Umbilical cord (tissue), 2 donors: ENCODE data around the gene CLEC16A. TPM values are rescaled to one million over a fixed set of nuclear protein-coding genes. Genes with fewer than 3 reads are reported as not detected.

ENCODE experiments used
- DNase-seq: peaks from one replicate; pipeline ENCODE4 v3.0.0-alpha.2; 2015; ENCODE audit warnings: low spot score
- total RNA-seq: library from RNA; depleted of rRNA; stranded (reverse); fragments of >200 nt; gene quantifications from one replicate; pipeline ENCODE4 v1.2.3, GENCODE V29; 2014; ENCODE audit warnings: low replicate concordance; ENCODE audit not compliant: insufficient read depth

Gene CLEC16A
- total RNA-seq, 1 donor from 2014 or later, result 25.8 TPM

DNA sequence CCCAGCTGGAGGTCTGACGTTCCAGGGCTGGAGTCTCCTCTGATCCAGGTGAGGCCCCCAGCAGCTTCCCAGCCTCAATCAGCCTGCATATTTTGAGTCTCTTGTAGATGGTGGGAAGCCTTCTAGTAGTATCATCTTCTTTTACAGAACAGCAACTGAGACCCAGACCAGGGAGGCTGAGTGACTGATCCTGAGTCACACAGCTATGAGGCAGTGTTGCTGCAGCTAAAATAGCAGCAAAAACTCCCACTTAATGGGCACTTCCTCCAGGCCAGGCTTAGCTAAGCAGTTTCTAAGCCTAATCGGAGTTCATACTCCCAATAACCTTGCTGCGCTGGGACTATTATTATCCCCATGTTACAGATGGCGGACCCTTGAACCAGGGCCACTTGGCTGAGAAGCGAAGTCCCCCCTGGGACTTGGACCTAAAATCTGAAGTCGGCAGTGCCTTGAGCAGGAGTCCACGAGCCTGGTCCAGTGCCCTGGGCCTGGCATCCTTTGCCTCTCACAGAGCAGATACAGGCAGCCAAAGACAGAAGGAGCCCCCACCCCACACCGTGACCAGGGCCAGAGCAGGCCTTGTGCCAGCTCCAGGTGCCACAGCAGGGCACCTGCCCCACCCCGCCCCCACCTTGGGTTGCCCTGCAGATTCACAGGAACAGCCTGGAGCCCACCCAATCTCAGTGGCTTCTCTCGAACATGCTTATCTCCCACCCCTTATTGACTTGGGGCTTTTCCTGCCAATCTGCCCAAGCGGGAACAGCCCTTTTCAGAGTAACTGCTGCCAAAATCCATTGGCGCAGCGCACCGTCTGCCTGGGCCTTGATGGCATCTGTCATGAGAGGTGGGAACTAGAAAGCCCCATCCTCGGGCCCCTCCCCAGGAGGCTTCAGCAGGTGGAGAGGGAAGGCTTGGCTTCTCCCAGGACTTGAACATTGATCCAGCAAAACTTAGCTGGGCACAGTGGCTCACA is 246.5 kb downstream of the CLEC16A start:
- no peak for DNase-seq

DNA sequence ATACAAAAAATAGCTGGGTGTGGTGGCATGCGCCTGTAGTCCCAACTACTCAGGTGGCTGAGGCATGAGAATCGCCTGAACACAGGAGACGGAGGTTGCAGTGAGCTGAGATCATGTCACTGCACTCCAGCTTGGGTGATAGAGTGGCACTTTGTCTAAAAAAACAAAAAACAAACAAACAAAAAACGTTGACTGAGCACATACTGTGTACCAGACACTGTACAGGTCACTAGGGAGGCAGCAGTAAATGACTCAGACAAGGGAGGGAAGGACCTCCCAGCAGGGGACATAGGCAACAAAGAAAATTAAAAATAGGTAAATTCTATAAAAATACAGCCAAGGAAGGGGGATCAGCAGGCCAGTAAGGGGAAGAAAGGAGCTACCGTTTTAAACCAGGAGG is 247.3 kb downstream of the CLEC16A start:
- DNase-seq, result no peak

DNA sequence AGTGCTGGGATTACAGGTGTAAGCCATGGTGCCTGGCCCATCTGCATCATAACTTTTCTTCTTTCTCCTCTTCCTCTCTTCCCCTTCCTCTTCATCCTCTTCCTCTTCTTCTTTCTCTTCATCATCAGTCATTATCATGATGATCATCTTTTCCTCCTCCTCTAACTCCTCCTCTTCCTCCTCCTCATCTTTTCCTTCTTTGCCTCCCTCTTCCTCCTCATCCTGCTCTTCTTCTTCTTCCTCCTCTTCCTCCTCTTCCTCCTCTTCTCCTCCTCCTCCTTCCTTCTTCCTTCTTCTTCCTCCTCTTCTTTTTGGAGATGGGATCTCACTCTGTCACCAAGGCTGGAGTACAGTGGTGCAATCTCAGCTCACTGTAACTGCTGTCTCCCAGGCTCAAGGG is 249.1 kb downstream of the CLEC16A start:
- DNase-seq, result no peak

DNA sequence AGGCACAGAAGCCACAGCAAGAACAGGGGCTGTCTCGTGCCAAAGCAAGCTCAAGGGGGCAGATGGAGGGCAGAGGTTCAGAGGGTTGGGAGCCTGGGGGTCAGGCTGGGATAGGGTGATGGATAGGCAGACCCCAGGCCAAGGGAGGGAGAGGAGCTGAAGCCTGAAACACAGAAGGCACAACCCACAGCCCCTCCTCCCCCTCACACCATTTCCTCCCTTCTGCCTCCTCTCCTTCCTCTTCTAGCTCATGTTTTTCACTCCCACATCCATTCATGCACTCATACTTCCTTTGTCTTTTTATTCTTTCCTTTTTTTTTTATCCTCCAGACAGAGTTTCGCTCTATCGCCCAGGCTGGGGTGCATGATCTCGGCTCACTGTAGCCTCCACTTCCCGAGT is 250.5 kb downstream of the CLEC16A start:
- DNase-seq, result no peak

DNA sequence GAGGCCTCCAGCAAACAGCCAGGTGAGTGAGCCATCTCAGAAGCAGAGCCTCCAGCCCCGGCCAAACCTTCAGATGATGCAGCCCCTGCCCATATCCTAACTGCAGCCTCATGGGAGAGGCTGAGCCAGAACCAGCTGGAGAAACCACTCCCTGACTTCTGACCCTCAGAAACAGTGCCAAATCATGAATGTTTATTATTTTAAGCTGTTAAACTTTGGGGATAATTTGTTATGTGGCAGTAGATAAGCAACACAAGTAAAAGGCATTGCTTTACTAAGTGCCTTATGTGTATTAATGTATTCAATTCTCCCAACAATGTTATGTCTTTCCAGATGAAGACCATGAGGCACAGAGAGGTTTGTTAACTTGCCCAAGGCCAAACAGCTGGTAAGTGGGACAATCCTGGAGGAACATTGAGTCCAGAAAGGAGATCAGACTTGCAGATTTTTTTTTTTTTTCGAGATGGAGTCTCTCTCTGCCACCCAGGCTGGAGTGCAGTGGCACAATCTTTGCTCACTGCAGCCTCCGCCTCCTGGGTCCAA is 252.0 kb downstream of the CLEC16A start:
- DNase-seq, result no peak

DNA sequence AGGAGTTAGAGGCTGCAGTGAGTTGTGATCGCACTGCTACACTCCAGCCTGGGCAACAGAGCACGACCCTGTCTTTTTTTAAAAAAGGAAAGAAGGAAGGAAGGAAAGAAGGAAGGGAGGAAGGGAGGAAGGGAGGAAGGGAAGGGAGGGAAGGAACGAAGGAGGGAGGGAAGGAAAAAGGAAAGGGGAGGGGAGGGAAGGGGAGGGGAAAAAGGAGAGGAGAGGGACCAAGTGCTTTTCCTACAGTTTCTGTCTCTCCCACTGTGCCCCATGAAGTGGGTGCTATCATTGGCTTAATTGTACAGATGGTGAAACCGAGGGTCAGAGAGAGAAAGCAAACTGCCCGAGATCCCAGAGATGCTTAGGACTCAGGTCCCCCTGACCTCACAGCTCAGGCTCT is 254.0 kb downstream of the CLEC16A start:
- DNase-seq, result no peak

DNA sequence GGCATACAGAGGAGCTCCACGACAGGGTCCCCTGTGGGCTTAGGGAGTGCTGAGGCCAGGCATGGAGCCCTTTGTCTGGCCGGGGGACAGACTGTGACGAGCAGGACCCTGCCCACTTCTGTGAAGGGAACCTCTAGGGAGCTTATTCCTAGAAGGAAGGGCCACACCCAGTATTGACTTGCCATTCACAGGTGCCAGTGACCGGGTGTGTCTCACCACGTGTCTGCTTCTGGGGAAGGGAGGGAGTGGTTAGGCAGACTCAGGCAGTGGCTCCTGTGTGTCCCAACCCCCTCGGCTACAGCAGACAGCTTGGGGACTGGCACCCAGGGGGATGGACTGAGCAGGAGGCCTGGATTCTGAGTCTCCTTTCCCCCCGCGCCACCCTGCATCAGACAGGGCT is 254.5 kb downstream of the CLEC16A start:
- no peak for DNase-seq

DNA sequence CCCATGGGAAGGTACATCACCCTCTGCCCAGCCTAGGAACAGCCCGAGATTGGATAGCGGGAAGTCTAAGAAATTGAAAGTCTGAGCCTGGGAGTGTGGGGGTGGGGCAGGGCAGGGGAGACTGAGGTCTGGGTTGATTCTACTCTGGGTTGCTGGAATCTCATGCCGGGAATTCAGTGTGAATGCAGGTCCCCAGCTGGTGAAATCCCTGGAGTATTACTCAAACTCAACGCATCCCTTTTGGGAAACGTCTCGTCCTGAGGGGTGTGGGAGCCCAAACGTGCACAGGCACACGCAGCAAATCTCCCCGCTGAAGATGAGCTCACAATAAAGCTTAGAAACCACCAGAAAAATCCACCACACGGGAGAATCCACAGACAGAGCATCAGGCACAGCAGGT is 256.2 kb downstream of the CLEC16A start:
- DNase-seq, result no peak

DNA sequence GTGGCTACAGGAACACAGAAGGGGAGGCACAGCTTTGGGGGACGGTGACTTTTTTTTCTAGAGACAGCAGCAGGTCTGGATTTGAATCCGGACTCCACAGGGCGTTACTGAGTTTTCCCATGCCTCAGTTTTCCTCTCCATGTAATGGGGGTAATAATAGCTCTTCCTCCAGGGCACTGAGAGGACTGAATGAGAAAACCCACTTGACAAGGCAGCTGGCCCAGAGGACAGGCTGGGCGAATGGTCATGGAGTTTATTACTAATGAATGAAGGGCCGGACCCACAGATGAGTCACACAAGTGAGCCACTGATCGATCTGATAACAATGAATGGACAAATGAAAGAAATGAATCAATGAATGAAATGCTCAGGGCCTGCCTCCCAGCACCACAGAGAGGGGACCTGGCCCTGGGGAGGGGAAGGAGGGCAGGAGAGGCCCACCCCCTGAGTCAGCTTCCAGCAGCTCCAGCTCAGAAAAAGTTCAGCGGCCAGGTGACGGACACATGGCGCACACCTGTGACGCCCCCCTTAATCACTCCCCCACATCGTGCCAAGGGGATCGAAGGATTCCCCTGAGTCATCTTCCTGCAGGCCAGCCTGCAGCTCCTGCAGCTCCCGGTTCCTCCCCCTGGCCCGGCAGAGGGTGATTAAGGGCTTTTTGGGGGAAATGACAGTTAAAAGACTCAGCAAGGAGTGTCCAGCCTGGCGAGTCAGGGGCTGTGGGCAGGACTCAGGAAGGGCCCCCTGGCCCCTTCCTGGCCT is 257.3 kb downstream of the CLEC16A start:
- DNase-seq, result peak; percentile 52

DNA sequence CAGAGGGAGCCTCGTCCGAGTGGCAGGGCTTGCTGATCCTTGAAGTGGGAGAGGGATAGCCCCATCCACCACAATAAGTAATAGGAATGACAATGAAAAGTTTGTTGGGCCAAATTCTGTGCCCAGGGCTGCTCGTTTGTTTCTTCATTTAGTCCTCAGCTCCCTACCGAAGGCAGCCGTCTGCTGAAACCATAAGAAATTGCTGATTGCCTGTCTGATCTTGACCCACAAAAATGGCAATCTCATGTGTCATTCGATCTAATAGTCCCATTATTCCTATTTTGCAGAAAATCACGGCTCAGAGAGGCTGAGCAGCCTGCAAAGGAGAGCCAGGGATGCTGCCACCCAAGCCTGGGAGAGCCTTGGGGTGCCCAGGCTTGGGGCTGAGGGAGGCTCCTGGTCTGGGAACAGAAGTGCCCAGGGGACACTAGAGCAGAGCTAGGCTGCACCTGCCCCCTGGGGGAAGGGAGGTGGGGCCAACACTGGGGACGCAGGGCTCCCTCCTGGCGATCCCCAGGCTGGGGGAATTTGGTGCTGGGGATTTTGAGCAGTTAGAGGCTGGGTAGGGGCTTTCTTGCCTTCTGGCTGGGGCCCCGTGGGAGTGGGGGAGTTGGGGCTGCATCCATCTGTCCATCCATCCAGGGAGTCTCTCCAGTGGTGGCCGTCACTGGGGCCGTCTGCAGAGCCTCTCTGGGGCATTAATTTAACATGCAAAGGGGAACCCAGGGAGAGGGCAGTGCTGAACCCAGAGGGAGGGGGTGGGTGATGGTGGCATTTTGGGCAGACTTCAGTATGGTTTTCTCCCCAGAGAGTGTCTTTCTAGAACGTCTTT is 258.1 kb downstream of the CLEC16A start:
- DNase-seq, result no peak

DNA sequence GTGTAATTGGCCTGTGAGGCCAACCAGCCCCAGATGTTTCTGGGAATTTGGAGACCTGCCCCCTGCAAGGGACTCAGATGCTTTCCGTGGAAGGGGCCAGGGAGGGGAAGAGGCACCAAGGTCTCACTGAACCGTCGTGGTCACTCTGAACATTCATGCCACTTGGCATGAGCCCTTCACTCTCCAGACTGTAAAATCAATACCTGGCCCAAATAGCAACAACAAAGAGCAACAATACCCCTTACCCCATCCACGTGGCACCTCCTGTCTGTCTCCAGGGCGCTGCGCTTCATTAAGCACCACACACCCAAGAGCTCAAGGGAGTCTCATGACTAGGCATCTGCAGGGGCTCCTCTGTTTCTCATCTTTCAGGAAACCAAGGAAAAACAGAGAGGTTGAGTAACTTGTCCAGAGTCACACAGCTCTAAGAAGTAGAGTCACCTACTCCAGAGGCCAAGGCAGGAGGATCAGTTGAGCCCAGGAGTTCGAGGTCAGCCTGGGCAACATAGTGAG is 258.8 kb downstream of the CLEC16A start:
- DNase-seq, result no peak

DNA sequence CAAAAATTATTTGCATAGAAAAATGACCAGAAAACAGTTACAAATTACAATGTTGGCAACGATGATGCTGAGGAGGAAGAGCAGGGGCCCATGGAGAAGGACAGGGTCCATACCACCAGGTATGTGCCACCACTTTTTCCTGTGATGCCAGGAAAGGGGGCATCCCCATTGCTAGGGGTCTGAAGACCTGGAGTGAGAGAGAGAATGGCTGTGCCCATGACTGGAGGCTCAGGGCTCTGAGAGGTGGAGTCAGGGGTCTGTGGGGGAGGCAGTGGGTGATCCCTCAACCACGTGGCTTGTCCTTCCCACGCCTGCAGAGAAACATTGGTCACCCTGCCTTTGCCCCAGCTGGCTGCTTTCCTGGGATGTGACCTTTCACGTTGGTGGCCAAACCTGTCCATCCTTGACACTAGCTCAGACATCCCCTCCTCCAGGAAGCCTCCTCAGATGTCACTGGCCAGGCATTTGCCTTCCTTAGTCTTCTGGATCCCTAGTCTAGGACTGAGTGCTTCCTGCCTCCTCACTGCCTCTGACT is 260.2 kb downstream of the CLEC16A start:
- DNase-seq, result no peak

DNA sequence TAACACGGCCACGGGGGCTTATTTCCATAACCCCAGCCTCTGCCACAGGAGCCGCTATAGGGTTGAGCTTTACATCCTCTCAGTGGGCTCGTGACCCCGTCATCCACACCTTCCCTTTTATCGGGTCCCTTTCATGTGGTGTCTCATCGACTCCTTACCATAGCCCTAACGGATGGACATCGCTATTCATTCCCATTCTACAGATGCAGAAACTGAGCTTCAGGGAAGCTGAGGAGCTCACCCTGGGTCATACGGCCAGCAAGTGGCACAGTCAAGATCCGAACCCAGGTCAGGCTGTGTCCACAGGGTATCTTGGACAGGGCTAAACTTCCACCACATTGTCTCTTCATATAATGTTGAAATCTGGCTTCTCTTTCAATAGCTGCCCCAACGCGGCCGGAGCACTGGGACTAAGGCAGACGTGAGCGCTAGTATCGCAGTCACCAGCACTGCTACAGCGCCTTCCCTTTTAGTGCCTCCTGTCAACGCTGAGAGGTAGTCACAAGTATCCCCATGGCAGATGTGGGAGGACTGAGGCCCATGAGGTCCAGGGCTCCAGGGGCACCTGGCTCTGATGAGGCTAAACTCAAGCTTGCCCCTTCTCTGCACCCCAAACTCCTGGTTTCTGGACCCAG is 260.8 kb downstream of the CLEC16A start:
- DNase-seq, result no peak

DNA sequence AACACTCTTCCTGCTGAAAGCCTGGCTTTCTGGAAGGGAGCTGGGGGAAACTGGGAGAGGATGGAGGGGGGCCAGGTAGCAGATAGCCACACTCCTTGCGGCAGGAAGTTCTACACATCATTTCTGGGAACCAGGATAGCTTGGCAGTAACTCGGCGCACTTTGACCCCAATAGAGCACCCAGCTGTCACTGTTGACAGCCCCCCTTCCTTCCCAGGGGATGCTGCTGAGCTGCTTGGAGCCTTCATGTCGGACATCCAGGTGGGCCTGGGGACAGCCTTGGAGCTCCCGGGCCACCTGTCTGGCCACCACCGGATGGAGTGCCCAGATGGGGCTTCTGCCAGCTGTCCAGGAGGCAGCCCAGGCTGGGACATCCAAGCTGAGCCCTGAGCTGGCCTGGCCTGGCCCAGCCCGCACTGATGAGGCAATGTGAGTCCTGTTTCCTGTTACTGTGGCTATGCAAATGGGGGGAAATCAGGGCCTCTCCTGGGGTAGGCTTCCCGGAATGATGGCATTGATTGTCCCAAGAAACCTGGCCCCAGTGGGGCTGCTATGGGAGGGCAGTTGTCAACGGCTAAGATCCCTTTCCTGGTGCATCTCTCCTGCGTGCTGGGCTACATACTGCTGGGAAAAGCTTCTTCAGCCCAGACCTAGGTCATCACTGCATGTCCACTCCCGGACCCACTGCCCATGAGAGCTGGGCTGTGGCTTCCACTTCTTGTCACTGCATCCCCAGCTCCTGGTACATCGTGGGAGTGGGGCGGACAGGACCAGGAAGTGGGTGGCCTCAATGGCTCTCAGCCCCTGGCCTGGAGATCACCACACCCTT is 261.6 kb downstream of the CLEC16A start:
- DNase-seq, result no peak

DNA sequence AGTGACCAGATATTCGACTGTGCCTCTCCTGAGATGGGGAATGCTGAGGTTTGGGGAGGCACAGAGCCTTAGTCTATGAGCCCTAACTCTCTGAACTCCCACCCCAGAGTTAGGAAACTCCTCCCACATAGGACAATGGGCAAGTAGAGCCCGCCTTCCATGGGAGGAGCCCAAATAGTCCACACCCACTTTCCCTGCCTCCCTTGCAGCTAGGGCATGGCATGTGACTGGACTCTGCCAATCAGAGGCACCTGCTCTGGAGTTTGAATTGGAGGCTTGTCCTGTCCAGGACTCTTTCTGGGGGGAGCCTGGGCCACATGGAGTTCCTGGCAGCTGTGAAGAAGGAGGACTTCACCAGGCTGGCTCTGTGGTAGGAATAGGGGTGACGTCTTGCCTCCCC is 263.3 kb downstream of the CLEC16A start:
- no peak for DNase-seq

DNA sequence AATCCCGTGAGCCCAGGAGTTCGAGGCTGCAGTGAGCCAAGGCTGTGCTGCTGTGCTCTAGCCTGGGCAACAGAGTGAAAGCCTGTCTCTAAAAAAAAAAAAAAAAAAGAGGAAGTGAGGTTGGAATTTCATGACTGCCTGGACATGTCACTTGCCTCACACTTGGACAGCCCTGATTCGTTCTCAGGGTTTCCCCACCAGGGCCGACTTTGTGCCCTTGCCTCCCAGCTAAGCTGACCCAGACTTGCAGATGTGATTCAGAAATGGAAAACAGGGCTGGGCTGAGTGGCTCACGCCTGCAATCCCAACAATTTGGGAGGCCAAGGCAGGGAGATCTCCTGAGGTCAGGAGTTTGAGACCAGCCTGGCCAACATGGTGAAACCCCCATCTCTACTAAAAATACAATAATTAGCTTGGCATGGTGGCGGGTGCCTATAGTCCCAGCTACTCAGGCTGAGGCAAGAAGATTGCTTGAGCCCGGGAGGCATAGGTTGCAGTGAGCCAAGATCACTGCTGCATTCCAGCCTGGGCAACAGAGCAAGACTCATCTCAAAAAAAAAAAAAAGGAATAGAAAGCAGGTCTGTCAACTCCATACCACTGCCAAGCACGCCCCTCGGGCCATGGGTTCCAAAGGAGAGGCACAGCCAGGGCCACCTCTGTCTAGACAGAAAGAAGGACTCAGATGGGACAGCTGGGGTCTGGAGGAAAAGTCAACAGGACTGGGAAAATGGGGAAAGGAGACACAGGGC is 264.7 kb downstream of the CLEC16A start:
- DNase-seq, result no peak

DNA sequence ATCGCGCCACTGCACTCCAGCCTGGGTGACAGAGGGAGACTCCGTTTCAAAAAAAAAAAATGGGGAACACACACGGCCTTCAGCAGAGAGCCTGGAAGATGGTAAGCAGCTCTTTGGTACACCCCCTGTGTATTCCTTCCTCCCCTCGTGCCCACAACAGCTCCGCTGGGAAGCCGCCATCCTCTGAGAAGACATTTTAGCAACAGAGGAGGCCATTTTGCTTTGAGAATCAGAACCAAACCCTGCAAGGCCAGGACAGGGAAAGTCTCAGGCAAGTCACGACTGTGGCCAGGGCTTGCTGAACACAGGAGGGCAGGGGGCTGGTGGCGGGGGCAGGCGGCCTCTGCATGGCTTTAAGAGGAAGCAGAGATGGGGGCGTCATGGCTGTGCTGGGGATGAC is 265.9 kb downstream of the CLEC16A start:
- no peak for DNase-seq

DNA sequence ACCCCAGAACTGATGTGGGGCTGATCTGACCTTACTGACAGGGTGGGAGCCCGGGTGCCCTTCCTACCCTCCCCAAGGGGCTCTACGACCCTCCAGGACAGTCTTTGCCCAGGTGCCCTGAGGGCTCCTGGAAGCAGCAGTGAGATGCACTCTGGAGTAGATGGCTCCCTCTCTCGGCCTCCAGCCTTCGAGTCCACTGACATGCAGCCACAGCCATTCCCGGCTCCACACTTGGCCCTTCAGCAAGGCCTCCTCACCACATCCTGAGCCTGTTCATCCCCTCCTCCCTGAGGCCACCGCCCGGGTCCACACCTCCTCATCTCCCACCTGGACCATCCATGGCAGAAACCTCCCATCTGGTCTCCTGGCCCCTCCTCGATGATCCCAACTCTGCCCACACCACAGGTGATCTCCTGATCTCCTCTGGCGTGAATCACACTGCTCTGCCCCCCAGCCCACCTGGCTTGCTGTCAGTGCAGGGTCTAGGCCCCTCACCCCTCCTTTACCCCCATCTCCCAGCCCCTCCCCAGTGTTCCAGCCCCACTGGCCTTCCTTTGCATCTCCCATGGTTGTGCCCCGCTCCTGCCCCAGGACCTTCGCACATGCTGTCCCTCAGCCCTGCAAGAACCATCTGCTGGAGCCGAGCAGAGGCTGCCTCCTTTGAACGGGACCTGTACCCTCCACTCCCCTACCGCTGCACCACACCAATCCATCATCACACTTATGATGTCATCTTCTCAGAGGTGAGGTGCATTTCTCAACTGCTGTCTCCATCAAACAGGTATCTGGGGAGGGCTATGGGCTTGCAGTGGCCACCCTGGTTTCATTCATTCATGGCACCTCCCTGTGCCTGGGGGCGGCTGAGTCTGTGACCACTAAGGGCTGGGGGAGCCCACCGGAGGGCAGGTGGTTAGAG is 267.0 kb downstream of the CLEC16A start:
- no peak for DNase-seq
